NB4 (cell line): ENCODE results near the gene EIF2S2.

Experiments
- POLR2A ChIP-seq: IDR thresholded peaks from 2 replicates; pipeline ENCODE4 v1.6.1; 2011; ENCODE audit warnings: mild to moderate bottlenecking; ENCODE audit not compliant: insufficient read length; ENCODE audit errors: extremely low read depth
- TF ChIP-seq, protein P1 (sequence below): IDR thresholded peaks from 2 replicates; pipeline ENCODE4 v1.6.1; 2011; ENCODE audit warnings: low read depth, low read length
- TF ChIP-seq, protein P2 (sequence below): IDR thresholded peaks from one replicate; pipeline ENCODE4 v1.5.1; 2012; ENCODE audit warnings: low read depth, low read length

GRCh38 chr20:34055290-34055689, 56.8 kb downstream of the EIF2S2 start:
- TF ChIP-seq, protein P1, sequence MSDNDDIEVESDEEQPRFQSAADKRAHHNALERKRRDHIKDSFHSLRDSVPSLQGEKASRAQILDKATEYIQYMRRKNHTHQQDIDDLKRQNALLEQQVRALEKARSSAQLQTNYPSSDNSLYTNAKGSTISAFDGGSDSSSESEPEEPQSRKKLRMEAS, result no peak
- no peak for TF ChIP-seq POLR2A
- TF ChIP-seq, protein P2, sequence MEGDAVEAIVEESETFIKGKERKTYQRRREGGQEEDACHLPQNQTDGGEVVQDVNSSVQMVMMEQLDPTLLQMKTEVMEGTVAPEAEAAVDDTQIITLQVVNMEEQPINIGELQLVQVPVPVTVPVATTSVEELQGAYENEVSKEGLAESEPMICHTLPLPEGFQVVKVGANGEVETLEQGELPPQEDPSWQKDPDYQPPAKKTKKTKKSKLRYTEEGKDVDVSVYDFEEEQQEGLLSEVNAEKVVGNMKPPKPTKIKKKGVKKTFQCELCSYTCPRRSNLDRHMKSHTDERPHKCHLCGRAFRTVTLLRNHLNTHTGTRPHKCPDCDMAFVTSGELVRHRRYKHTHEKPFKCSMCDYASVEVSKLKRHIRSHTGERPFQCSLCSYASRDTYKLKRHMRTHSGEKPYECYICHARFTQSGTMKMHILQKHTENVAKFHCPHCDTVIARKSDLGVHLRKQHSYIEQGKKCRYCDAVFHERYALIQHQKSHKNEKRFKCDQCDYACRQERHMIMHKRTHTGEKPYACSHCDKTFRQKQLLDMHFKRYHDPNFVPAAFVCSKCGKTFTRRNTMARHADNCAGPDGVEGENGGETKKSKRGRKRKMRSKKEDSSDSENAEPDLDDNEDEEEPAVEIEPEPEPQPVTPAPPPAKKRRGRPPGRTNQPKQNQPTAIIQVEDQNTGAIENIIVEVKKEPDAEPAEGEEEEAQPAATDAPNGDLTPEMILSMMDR, result no peak
